HG02571 (cell line): ENCODE data around the gene LRRC28.
A peak's percentile ranks its signal among the peaks of the same experiment; 100 is the strongest.

Experiments
- ATAC-seq: cut with Tn5 transposase; IDR thresholded peaks from one replicate; pipeline ENCODE4 v1.9.1; 2021; ENCODE audit warnings: mild to moderate bottlenecking, moderate library complexity; ENCODE audit not compliant: unreplicated experiment

Gene LRRC28

GRCh38 chr15:99433026-99433756 is 181.9 kb downstream of the LRRC28 start:
- ATAC-seq: peak; percentile 49

- no peak for ATAC-seq
These were observed 182.6 kb downstream of the LRRC28 start for GRCh38 chr15:99433757-99434450.

GRCh38 chr15:99434506-99435112 is 183.3 kb downstream of the LRRC28 start:
- no peak for ATAC-seq

- ATAC-seq: no peak
These were observed 183.9 kb downstream of the LRRC28 start for GRCh38 chr15:99435113-99435695.

GRCh38 chr15:99435877-99436541 is 184.7 kb downstream of the LRRC28 start:
- no peak for ATAC-seq

- no peak for ATAC-seq
These were observed 185.4 kb downstream of the LRRC28 start for GRCh38 chr15:99436542-99437314.

GRCh38 chr15:99437315-99438223 is 186.3 kb downstream of the LRRC28 start:
- no peak for ATAC-seq

GRCh38 chr15:99438224-99438585 is 186.9 kb downstream of the LRRC28 start:
- ATAC-seq: no peak

GRCh38 chr15:99438691-99439523 is 187.6 kb downstream of the LRRC28 start:
- no peak for ATAC-seq

- ATAC-seq: no peak
These were observed 188.2 kb downstream of the LRRC28 start for GRCh38 chr15:99439524-99439835.

- ATAC-seq: no peak
These were observed 188.7 kb downstream of the LRRC28 start for GRCh38 chr15:99440029-99440428.
